GM12878 (cell line): ENCODE data around the gene CLDN34. TPM values are rescaled to one million over a fixed set of nuclear protein-coding genes. Genes with fewer than 3 reads are reported as not detected.

Experiments
- ATAC-seq: fragments of 200-7000 bp; cut with Tn5 transposase; 3 replicates; pipeline ENCODE4 v1.9.1; 2020; ENCODE audit warnings: mild to moderate bottlenecking, moderate library complexity
- BruUV-seq: library from RNA; stranded (reverse); fragments of 400-500 nt; replicated peaks from 2 replicates; lab custom pipeline; 2021; lab: Mats Ljungman, UMichigan
- CTCF ChIA-PET: fragments of 300-600 bp; sonication (Branson Sonifier 250); formaldehyde crosslinking; extraction: SDS; loops from one replicate; lab custom pipeline; 2021; ENCODE audit warnings: inconsistent platforms; lab: Yijun Ruan, JAX
- POLR2A ChIA-PET: fragments of 350-600 bp; formaldehyde crosslinking; extraction: SDS; loops from one replicate; lab custom pipeline; 2021; ENCODE audit warnings: inconsistent platforms; lab: Charles Lee
- RAD21 ChIA-PET: fragments of 300-600 bp; sonication (Branson Sonifier 250); formaldehyde crosslinking; loops from one replicate; lab custom pipeline; 2023; ENCODE audit warnings: antibody characterized with exemption; ENCODE audit not compliant: unreplicated experiment; lab: Charles Lee
- SMC1A ChIA-PET: fragments of 300-600 bp; sonication (Branson Sonifier 250); formaldehyde crosslinking; loops from one replicate; lab custom pipeline; 2023; ENCODE audit not compliant: unreplicated experiment, uncharacterized antibody; lab: Charles Lee
- DNase-seq: peaks from one replicate; pipeline ENCODE4 v3.0.0-alpha.2; 2011; ENCODE audit warnings: low read depth, low spot score
- FAIRE-seq: peaks from 3 replicates; lab custom pipeline; 2011; peaks lifted over from hg19 to GRCh38; lab: Jason Lieb, UNC
- H2AFZ ChIP-seq: 2 replicates; pipeline ENCODE4 v1.6.0; 2011; ENCODE audit warnings: low read depth, low read length, control low read depth; ENCODE audit not compliant: control insufficient read depth
- H3K27ac ChIP-seq: 2 replicates; pipeline ENCODE4 v1.5.1; 2011; ENCODE audit warnings: control low read depth; ENCODE audit not compliant: control insufficient read depth, insufficient read depth
- H3K27me3 ChIP-seq, 2 experiments: replicated peaks in 1 of 2; 2 replicates each; pipeline versions ENCODE4 v1.6.0 to v1.6.1; 2011; ENCODE audit warnings: low read length in 1 of 2; ENCODE audit not compliant: control insufficient read depth in 2 of 2, insufficient read depth in 2 of 2
- H3K36me3 ChIP-seq, 2 experiments: 2 replicates each; pipeline ENCODE4 v1.5.1; 2011; ENCODE audit warnings: low read length in 1 of 2; ENCODE audit not compliant: control insufficient read depth in 2 of 2, insufficient read depth in 2 of 2
- H3K4me1 ChIP-seq: 2 replicates; pipeline ENCODE4 v1.6.1; 2011; ENCODE audit warnings: mild to moderate bottlenecking, low read length, moderate library complexity, mixed read lengths; ENCODE audit not compliant: control insufficient read depth, insufficient read depth
- H3K4me2 ChIP-seq: 2 replicates; pipeline ENCODE4 v1.6.0; 2011; ENCODE audit warnings: control low read depth; ENCODE audit not compliant: control insufficient read depth, insufficient read depth
- H3K4me3 ChIP-seq: fragments of 200-600 bp; sonication (generic); 2 replicates; pipeline ENCODE4 v1.5.1; 2016
- H3K79me2 ChIP-seq: 2 replicates; pipeline ENCODE4 v1.6.0; 2011; ENCODE audit warnings: low read length; ENCODE audit not compliant: control insufficient read depth, insufficient read depth
- H3K9ac ChIP-seq: 2 replicates; pipeline ENCODE4 v1.8.0; 2011; ENCODE audit warnings: low read length, control low read depth, mixed read lengths; ENCODE audit not compliant: control insufficient read depth, insufficient read depth
- H3K9me3 ChIP-seq: replicated peaks from 3 replicates; pipeline ENCODE4 v1.5.1; 2011; ENCODE audit warnings: mild to moderate bottlenecking, low read length; ENCODE audit not compliant: control insufficient read depth, insufficient read depth
- H4K20me1 ChIP-seq: 2 replicates; pipeline ENCODE4 v1.6.0; 2011; ENCODE audit not compliant: control insufficient read depth, insufficient read depth
- BHLHE40 ChIP-seq, 2 experiments: fragments of 450-650 bp in 1 of 2; IDR thresholded peaks; 2 replicates each; pipeline ENCODE4 v1.6.1; 2011 to 2017; ENCODE audit warnings: low read depth in 2 of 2, borderline replicate concordance in 1 of 2, improper control_type of control experiment in 1 of 2, low read length in 1 of 2, mild to moderate bottlenecking in 1 of 2
- CBFB ChIP-seq: IDR thresholded peaks from 2 replicates; pipeline ENCODE4 v1.6.1; 2016; ENCODE audit warnings: antibody characterized with exemption, low read depth
- CREB1 ChIP-seq: IDR thresholded peaks from 2 replicates; pipeline ENCODE4 v1.6.1; 2012; ENCODE audit warnings: low read depth, mild to moderate bottlenecking, inconsistent platforms
- ETV6 ChIP-seq, 2 experiments: fragments of 450-650 bp in 1 of 2; IDR thresholded peaks in 1 of 2; conservative IDR thresholded peaks in 1 of 2; 2 replicates each; pipeline ENCODE4 v1.6.1; 2014; ENCODE audit warnings: antibody characterized with exemption in 1 of 2, borderline replicate concordance in 1 of 2, low read depth in 1 of 2, mild to moderate bottlenecking in 1 of 2, moderate library complexity in 1 of 2
- IKZF1 ChIP-seq: fragments of 450-650 bp; conservative IDR thresholded peaks from 2 replicates; pipeline ENCODE4 v1.6.1; 2017; ENCODE audit warnings: antibody characterized with exemption, mild to moderate bottlenecking
- IRF4 ChIP-seq: IDR thresholded peaks from 2 replicates; pipeline ENCODE4 v1.6.1; 2011; ENCODE audit warnings: low read depth, low read length
- JUNB ChIP-seq: IDR thresholded peaks from 2 replicates; pipeline ENCODE4 v1.6.1; 2016; ENCODE audit warnings: antibody characterized with exemption, mild to moderate bottlenecking
- MEF2A ChIP-seq: IDR thresholded peaks from 2 replicates; pipeline ENCODE4 v1.6.1; 2011; ENCODE audit warnings: low read depth, mild to moderate bottlenecking, low read length, moderate library complexity; ENCODE audit not compliant: insufficient read depth
- MYC ChIP-seq: IDR thresholded peaks from 2 replicates; pipeline ENCODE4 v1.6.1; 2011; ENCODE audit warnings: mild to moderate bottlenecking, low read length, moderate library complexity, inconsistent platforms; ENCODE audit not compliant: insufficient read depth, insufficient replicate concordance, insufficient read length, severe bottlenecking
- NR2C2 ChIP-seq: IDR thresholded peaks from 2 replicates; pipeline ENCODE4 v1.6.1; 2011; ENCODE audit warnings: borderline replicate concordance, low read depth; ENCODE audit not compliant: control insufficient read depth, insufficient read length
- NR2F1 ChIP-seq: fragments of 450-650 bp; conservative IDR thresholded peaks from 2 replicates; pipeline ENCODE4 v1.6.1; 2017; ENCODE audit warnings: mild to moderate bottlenecking
- PAX5 ChIP-seq: IDR thresholded peaks from 2 replicates; pipeline ENCODE4 v1.6.1; 2011; ENCODE audit warnings: low read depth, low read length, borderline replicate concordance
- REST ChIP-seq: IDR thresholded peaks from 2 replicates; pipeline ENCODE4 v1.6.1; 2012; ENCODE audit warnings: mild to moderate bottlenecking, low read depth, low read length
- TCF3 ChIP-seq: IDR thresholded peaks from 2 replicates; pipeline ENCODE4 v1.6.1; 2012; ENCODE audit warnings: low read depth, mild to moderate bottlenecking, low read length, borderline replicate concordance; ENCODE audit not compliant: insufficient read depth
- TCF7 ChIP-seq: IDR thresholded peaks from 2 replicates; pipeline ENCODE4 v1.6.1; 2014; ENCODE audit warnings: antibody characterized with exemption, borderline replicate concordance
- WRNIP1 ChIP-seq: IDR thresholded peaks from 2 replicates; pipeline ENCODE4 v1.6.1; 2011; ENCODE audit warnings: low read depth, low read length, improper control_type of control experiment, borderline replicate concordance
- ZBED1 ChIP-seq: IDR thresholded peaks from 2 replicates; pipeline ENCODE4 v1.6.1; 2016; ENCODE audit warnings: borderline replicate concordance
- ZNF274 ChIP-seq: IDR thresholded peaks from one replicate; pipeline ENCODE4 v1.8.0; 2011; ENCODE audit not compliant: insufficient read length, insufficient read depth
- WGBS: methylation state at CpG from one replicate; pipeline ENCODE4 v1.1.6; 2016; ENCODE audit warnings: low lambda C conversion rate; ENCODE audit not compliant: insufficient replicate concordance, insufficient coverage; ENCODE audit errors: missing lambda C conversion rate; 5-methylcytosine and 5-hydroxymethylcytosine counted together
- in situ Hi-C: fragments of 300-500 bp; cut with MboI; formaldehyde crosslinking; loops from 9 replicates; pipeline ENCODE4 v1.14.3; 2018; ENCODE audit warnings: mixed read lengths
- intact Hi-C: fragments of 100-400 bp; cut with micrococcal nuclease; formaldehyde crosslinking; loops from one replicate; pipeline ENCODE4 v1.14.2; 2022; ENCODE audit not compliant: unreplicated experiment
- polyA plus RNA-seq, 11 experiments: library from polyadenylated mRNA; depleted of rRNA in 4 of 11; unstranded in 6 of 11; stranded (reverse) in 5 of 11; fragments of >200 nt; fragmentation: Nextera tagmentation in 4 of 11; fragmentation: Illumina TruSeq in 1 of 11; extraction: Ambion mirVana in 4 of 11; extraction: Trizol in 1 of 11; gene quantifications; 1 replicate in 1 of 11; 2 replicates in 10 of 11; pipeline versions ENCODE4 v1.2.1 to v1.2.3, GENCODE V29; 2011 to 2016; ENCODE audit warnings: inconsistent platforms in 2 of 11, missing spikeins in 2 of 11, low read depth in 1 of 11
- total RNA-seq, 4 experiments: library from RNA; depleted of rRNA in 3 of 4; stranded (reverse); fragments of >200 nt in 3 of 4; fragmentation: Illumina TruSeq in 1 of 4; extraction: Trizol in 1 of 4; gene quantifications; 2 replicates each; pipeline versions ENCODE4 v1.2.1 to v1.2.3, GENCODE V29; 2013 to 2021

CLDN34 gene
- total and polyA plus RNA-seq, 10 of the 15 experiments (the other 5 are each of a cell fraction or from before 2014, with no cell fraction given) = not detected

GRCh38 chrX:9940421-9940820 is 26.7 kb upstream of the CLDN34 start (continued):
- TF ChIP-seq BHLHE40 (IDR thresholded peaks at IDR 0.05; ENCODE audit: borderline replicate concordance in 1 of 2, low read depth in 2 of 2, low read length in 1 of 2) = no peak
- no peak for TF ChIP-seq REST

DNA sequence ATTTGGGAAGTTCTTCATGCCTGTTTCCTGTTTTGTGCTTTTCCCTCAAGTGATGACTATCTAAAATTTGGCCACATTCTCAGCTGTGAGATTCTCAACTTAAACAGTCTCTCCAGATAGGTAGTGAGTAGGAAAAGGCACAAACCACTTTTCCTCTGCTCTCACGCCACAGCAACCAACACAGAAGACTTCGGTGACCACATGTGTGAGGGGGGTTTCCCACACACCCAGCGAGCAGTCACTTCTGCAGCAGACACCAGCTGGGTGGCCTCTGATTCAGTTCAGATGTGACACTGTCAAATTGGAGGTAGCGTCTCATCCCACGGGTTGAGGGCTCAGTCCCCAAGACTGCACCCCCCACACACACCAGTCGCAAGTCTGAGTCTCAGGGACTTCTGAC is 25.1 kb upstream of the CLDN34 start:
- no peak overlapping the region; the same call in 1 of the 2 replicates for H3K4me2 ChIP-seq
- TF ChIP-seq CREB1 (peak; percentile 60), IKZF1 (peak; percentile 91), NR2C2 (no peak), JUNB (peak; percentile 69), MEF2A (0 out of 2 replicates have a peak, but pooled peaks have one; percentile 47), TCF3 (peak; percentile 98), NR2F1 (peak; percentile 67), ZBED1 (peak; percentile 79; the same call in 1 of the 2 replicates), IRF4 (peak; percentile 81; the same call in 1 of the 2 replicates), ETV6 (conservative IDR thresholded peaks at IDR 0.05 in 1 of 2, IDR thresholded peaks at IDR 0.05 in 1 of 2; ENCODE audit: borderline replicate concordance in 1 of 2, low read depth in 1 of 2) (peak in 1 of 2 experiments; percentile 87; a peak in 2 of 4 replicates), MYC (no peak), ZNF274 (no peak), PAX5 (peak; percentile 94), TCF7 (peak; percentile 71; the same call in 1 of the 2 replicates), CBFB (peak; percentile 93), WRNIP1 (no peak)

More for the DNA sequence above, 25.1 kb upstream of the CLDN34 start:
- BruUV-seq = no TSS peak
- FAIRE-seq (peak; percentile 75), ATAC-seq (peak; percentile 84), DNase-seq (peak; percentile 69)
- H3K9ac ChIP-seq = no peak overlapping the region
- H3K27me3 ChIP-seq = no peaks in the 10 kb centered on the region
- peaks cover 3% of the 10 kb centered on the region; the same call in 1 of the 2 replicates for H3K4me1 ChIP-seq
- no peak overlapping the region for H3K4me3 ChIP-seq
- H3K36me3 ChIP-seq = no peaks in the 10 kb centered on the region
- no peaks in the 10 kb centered on the region; the same call in 1 of the 3 replicates for H3K9me3 ChIP-seq
- WGBS = 0% methylated on average over 6 of the region's 6 CpGs
- ChIA-PET CTCF (interaction anchor here (0.6 to 1.5 kb wide), 3 partner anchors 11 to 178 kb away, joined by 3 read pairs; no protein-coding TSS in a partner anchor), RAD21 (interaction anchor here (0.7 to 1.4 kb wide), 3 partner anchors 55 to 235 kb away, joined by 3 to 6 read pairs (median 3); no protein-coding TSS in a partner anchor), SMC1A (interaction anchor here (1.0 to 1.1 kb wide), 2 partner anchors 41 to 53 kb away, joined by 3 to 5 read pairs; no protein-coding TSS in a partner anchor), POLR2A (no interaction called here)
- H2AFZ ChIP-seq = no peak overlapping the region
- intact Hi-C loops (loop anchor here (2.0 to 10.0 kb wide), 6 partner anchors 43 to 197 kb away; no protein-coding TSS in a partner anchor), in situ Hi-C loops (no loop called here)
- no peaks in the 10 kb centered on the region for H4K20me1 ChIP-seq
- H3K79me2 ChIP-seq = no peaks in the 10 kb centered on the region
- peak overlapping the region; percentile 29; the same call in 1 of the 2 replicates for H3K27ac ChIP-seq
